ENCODE data around the gene TSPAN19. TPM values are rescaled to one million over a fixed set of nuclear protein-coding genes. Genes with fewer than 3 reads are reported as not detected.

TSPAN19 gene
- total RNA-seq (not detected), polyA plus RNA-seq (under 1 TPM; 0.33 to 0.40 (median 0.34) TPM)
- long read RNA-seq, donor 1: 0 reads
- long read RNA-seq, donor 2: 0 reads
- long read RNA-seq, donor 3: 0 reads
- long read RNA-seq, donor 4: 0 reads
- long read RNA-seq, donor 5: 0 reads
- long read RNA-seq, donor 6, partial matches to known transcripts: 0 of 1 reads
- long read RNA-seq, donor 6, other reads (novel, unspliced or antisense): 1 of 1 reads
- long read RNA-seq, donor 7: 0 reads
- long read RNA-seq, donor 8: 0 reads
- long read RNA-seq, donor 9: 0 reads
- long read RNA-seq, donor 10: 0 reads

GRCh38 chr12:85036234-85036707 lies at the start of gene TSPAN19, which contains the start of gene LRRIQ1:
Gene TSPAN19 (minus strand): TSS chr12:85036277. CDS start chr12:85029946, 6,331 bp downstream.
Gene LRRIQ1 (plus strand): TSS chr12:85036351. CDS start chr12:85038177, 1,826 bp downstream.
- no peak within 1 kb of the TSS for H3K27ac ChIP-seq
- peak; percentile 42 to 88 (median 48) for DNase-seq

GRCh38 chr12:85085066-85085465 lies 49.0 kb upstream of the TSPAN19 start:
- H3K27me3 ChIP-seq: no peaks in the 10 kb centered on the region
- no peak for DNase-seq
- intact Hi-C loops (cut with DNase I): no loop called here
- no peak overlapping the region for H3K27ac ChIP-seq
- TF ChIP-seq POLR2A (IDR thresholded peaks at IDR 0.05) (no peak), CTCF (IDR thresholded peaks at IDR 0.05) (no peak)
- 74 to 84% (median 76%) methylated on average over 5 of the region's 5 CpGs for WGBS, 4 donors
- no peak overlapping the region for H3K4me3 ChIP-seq
- H3K9me3 ChIP-seq (replicated peaks in 1 of 3): no peaks in the 10 kb centered on the region
- no peaks in the 10 kb centered on the region for H3K36me3 ChIP-seq (replicated peaks in 1 of 2)
- no peaks in the 10 kb centered on the region for H3K4me1 ChIP-seq (replicated peaks in 1 of 2)

More at GRCh38 chr12:85036234-85036707, at the start of gene TSPAN19, which contains the start of gene LRRIQ1:
- WGBS, 4 donors: 2 to 5% (median 2%) methylated on average over 19 to 22 of the region's 22 CpGs
- Histone ChIP-seq H3K27me3 (peaks cover 5% of the 10 kb centered on the region), H3K9me3 (replicated peaks in 1 of 3) (no peaks in the 10 kb centered on the region), H3K4me3 (peak within 1 kb of the TSS in 2 of 4 donors; percentile 27 to 41), H3K36me3 (replicated peaks in 1 of 2) (no peaks in the 10 kb centered on the region), H3K4me1 (replicated peaks in 1 of 2) (no peaks in the 10 kb centered on the region)
- TF ChIP-seq POLR2A (IDR thresholded peaks at IDR 0.05) (no peak), CTCF (IDR thresholded peaks at IDR 0.05) (no peak)
- intact Hi-C loops (cut with DNase I): no loop called here

- Histone ChIP-seq H3K9me3 (replicated peaks in 1 of 3) (no peaks in the 10 kb centered on the region), H3K4me3 (no peak overlapping the region), H3K27ac (no peak overlapping the region), H3K36me3 (replicated peaks in 1 of 2) (no peaks in the 10 kb centered on the region), H3K27me3 (peaks cover 3% of the 10 kb centered on the region), H3K4me1 (replicated peaks in 1 of 2) (no peaks in the 10 kb centered on the region)
- 0 to 2% (median 0%) methylated on average over 1 of the region's 1 CpG for WGBS, 4 donors
- intact Hi-C loops (cut with DNase I): no loop called here
- TF ChIP-seq POLR2A (IDR thresholded peaks at IDR 0.05): no peak
- peak in 5 of 6 experiments; percentile 9 to 48 (median 34) for TF ChIP-seq CTCF (IDR thresholded peaks at IDR 0.05)
- no peak for DNase-seq
Measured at GRCh38 chr12:85076688-85077430, 40.8 kb upstream of the TSPAN19 start.

GRCh38 chr12:85072826-85073225 lies 36.7 kb upstream of the TSPAN19 start:
- Histone ChIP-seq H3K36me3 (replicated peaks in 1 of 2) (no peaks in the 10 kb centered on the region), H3K27ac (no peak overlapping the region), H3K27me3 (peaks cover 3% of the 10 kb centered on the region), H3K4me1 (replicated peaks in 1 of 2) (no peaks in the 10 kb centered on the region), H3K4me3 (no peak overlapping the region), H3K9me3 (replicated peaks in 1 of 3) (no peaks in the 10 kb centered on the region)
- 55 to 79% (median 77%) methylated on average over 1 of the region's 1 CpG for WGBS, 4 donors
- intact Hi-C loops (cut with DNase I): no loop called here
- no peak for DNase-seq
- no peak for TF ChIP-seq CTCF (IDR thresholded peaks at IDR 0.05)
- no peak for TF ChIP-seq POLR2A (IDR thresholded peaks at IDR 0.05)

All from adrenal gland (tissue), 19 donors.